Sigmoid colon (tissue), 4 donors: ENCODE measurements around the gene YEATS4.

ENCODE experiments used
- POLR2A ChIP-seq, 2 donors: fragments of 450-650 bp; IDR thresholded peaks; one replicate each; pipeline ENCODE4 v1.6.1; 2016; ENCODE audit warnings: antibody characterized with exemption in 2 of 2, mild to moderate bottlenecking in 2 of 2, moderate library complexity in 2 of 2
- POLR2AphosphoS5 ChIP-seq, 4 donors: sonication (generic); formaldehyde crosslinking; IDR thresholded peaks; one replicate each; pipeline ENCODE4 v1.6.1; 2017; ENCODE audit warnings: antibody characterized with exemption in 4 of 4
- TF ChIP-seq, protein P1 (sequence below), 4 experiments: fragments of 450-650 bp in 3 of 4; fragments of 200-600 bp in 1 of 4; IDR thresholded peaks; one replicate each; pipeline ENCODE4 v1.5.1; 2016 to 2019; ENCODE audit warnings: antibody characterized with exemption in 4 of 4, mild to moderate bottlenecking in 3 of 4, moderate library complexity in 2 of 4

DNA sequence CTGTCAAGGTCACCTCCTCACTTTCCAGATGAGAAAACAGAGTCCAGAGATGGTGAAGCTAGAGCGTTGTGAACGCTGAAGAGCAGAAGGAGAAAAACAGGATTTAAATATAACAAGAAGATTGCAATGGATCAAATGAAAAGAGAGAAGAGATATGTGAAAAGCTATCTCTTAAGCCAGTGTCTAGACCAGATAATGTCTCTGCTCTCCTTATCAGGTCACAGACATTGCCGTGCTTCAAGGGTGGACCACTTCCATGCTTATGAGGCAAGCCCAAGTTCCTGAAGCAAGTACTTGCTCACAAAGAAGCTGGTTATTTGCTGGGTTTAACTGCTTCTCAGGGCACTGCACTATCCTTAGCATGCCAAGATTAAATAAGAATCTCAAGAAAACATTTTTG lies 79.0 kb downstream of the YEATS4 start:
- TF ChIP-seq, protein P1, sequence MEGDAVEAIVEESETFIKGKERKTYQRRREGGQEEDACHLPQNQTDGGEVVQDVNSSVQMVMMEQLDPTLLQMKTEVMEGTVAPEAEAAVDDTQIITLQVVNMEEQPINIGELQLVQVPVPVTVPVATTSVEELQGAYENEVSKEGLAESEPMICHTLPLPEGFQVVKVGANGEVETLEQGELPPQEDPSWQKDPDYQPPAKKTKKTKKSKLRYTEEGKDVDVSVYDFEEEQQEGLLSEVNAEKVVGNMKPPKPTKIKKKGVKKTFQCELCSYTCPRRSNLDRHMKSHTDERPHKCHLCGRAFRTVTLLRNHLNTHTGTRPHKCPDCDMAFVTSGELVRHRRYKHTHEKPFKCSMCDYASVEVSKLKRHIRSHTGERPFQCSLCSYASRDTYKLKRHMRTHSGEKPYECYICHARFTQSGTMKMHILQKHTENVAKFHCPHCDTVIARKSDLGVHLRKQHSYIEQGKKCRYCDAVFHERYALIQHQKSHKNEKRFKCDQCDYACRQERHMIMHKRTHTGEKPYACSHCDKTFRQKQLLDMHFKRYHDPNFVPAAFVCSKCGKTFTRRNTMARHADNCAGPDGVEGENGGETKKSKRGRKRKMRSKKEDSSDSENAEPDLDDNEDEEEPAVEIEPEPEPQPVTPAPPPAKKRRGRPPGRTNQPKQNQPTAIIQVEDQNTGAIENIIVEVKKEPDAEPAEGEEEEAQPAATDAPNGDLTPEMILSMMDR (IDR thresholded peaks at IDR 0.05) = no peak
- no peak for TF ChIP-seq POLR2A (IDR thresholded peaks at IDR 0.05)
- TF ChIP-seq POLR2AphosphoS5 (IDR thresholded peaks at IDR 0.05) = no peak
